Peyer's patch (tissue), 4 donors: ENCODE data around the gene RABGGTB.
"Not testable (repeated sequence)": the region's sequence is repeated elsewhere in the genome, so short reads cannot be mapped to it uniquely, and the experiment has no call there.

ENCODE experiments used
- POLR2A ChIP-seq, 2 donors: fragments of 450-650 bp; IDR thresholded peaks; one replicate each; pipeline ENCODE4 v1.5.1; 2017; ENCODE audit warnings: antibody characterized with exemption in 2 of 2, mild to moderate bottlenecking in 2 of 2, moderate library complexity in 2 of 2
- TF ChIP-seq, protein P1 (sequence below), 6 experiments: fragments of 450-650 bp in 4 of 6; fragments of 200-600 bp in 2 of 6; sonication (generic) in 1 of 6; IDR thresholded peaks; one replicate each; pipeline ENCODE4 v1.5.1; 2017 to 2019; ENCODE audit warnings: antibody characterized with exemption in 6 of 6, mild to moderate bottlenecking in 3 of 6, moderate library complexity in 1 of 6

DNA sequence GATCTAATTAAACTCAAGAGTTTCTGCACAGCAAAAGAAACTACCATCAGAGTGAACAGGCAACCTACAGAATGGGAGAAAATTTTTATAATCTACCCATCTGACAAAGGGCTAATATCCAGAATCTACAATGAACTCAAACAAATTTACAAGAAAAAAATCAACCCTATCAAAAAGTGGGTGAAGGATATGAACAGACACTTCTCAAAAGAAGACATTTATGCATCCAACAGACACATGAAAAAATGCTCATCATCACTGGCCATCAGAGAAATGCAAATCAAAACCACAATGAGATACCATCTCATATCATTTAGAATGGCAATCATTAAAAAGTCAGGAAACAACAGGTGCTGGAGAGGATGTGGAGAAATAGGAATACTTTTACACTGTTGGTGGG, 28.8 kb upstream of the RABGGTB start:
- TF ChIP-seq, protein P1, sequence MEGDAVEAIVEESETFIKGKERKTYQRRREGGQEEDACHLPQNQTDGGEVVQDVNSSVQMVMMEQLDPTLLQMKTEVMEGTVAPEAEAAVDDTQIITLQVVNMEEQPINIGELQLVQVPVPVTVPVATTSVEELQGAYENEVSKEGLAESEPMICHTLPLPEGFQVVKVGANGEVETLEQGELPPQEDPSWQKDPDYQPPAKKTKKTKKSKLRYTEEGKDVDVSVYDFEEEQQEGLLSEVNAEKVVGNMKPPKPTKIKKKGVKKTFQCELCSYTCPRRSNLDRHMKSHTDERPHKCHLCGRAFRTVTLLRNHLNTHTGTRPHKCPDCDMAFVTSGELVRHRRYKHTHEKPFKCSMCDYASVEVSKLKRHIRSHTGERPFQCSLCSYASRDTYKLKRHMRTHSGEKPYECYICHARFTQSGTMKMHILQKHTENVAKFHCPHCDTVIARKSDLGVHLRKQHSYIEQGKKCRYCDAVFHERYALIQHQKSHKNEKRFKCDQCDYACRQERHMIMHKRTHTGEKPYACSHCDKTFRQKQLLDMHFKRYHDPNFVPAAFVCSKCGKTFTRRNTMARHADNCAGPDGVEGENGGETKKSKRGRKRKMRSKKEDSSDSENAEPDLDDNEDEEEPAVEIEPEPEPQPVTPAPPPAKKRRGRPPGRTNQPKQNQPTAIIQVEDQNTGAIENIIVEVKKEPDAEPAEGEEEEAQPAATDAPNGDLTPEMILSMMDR (IDR thresholded peaks at IDR 0.05), result not testable (repeated sequence)
- not testable (repeated sequence) for TF ChIP-seq POLR2A (IDR thresholded peaks at IDR 0.05)
